RWPE1 (cell line): Measurements from ENCODE around the gene PLCB4.

Experiments
- CTCF ChIA-PET: fragments of 350-600 bp; sonication (Branson Sonifier 250); formaldehyde crosslinking; extraction: SDS; loops from one replicate; lab custom pipeline; 2021; lab: Yijun Ruan, JAX
- POLR2A ChIA-PET: fragments of 400-600 bp; formaldehyde crosslinking; extraction: SDS; loops from one replicate; lab custom pipeline; 2020; ENCODE audit warnings: antibody characterized with exemption; ENCODE audit not compliant: low non-redundant PET; lab: Yijun Ruan, JAX
- DNase-seq: peaks from one replicate; pipeline ENCODE4 v3.0.0; 2012; ENCODE audit warnings: low spot score
- H3K27ac ChIP-seq: fragments of 450-650 bp; 2 replicates; pipeline ENCODE4 v1.5.1; 2017
- CTCF ChIP-seq: fragments of 450-650 bp; conservative IDR thresholded peaks from 2 replicates; pipeline ENCODE4 v1.5.1; 2017; ENCODE audit warnings: low read depth, mild to moderate bottlenecking

PLCB4 gene

GRCh38 chr20:9439806-9440205 lies 370.9 kb downstream of the PLCB4 start:
- POLR2A ChIA-PET = no interaction called here
- DNase-seq = no peak
- no peak for TF ChIP-seq CTCF
- CTCF ChIA-PET = no interaction called here
- no peak overlapping the region for H3K27ac ChIP-seq

GRCh38 chr20:9440892-9441291 lies 372.0 kb downstream of the PLCB4 start:
- H3K27ac ChIP-seq = no peak overlapping the region
- no peak for TF ChIP-seq CTCF
- POLR2A ChIA-PET = no interaction called here
- no peak for DNase-seq
- CTCF ChIA-PET = no interaction called here

- ChIA-PET CTCF (no interaction called here), POLR2A (no interaction called here)
- TF ChIP-seq CTCF = no peak
- no peak overlapping the region for H3K27ac ChIP-seq
- no peak for DNase-seq
Measured at GRCh38 chr20:9441948-9442347, 373.1 kb downstream of the PLCB4 start.

GRCh38 chr20:9442858-9443257 lies 374.0 kb downstream of the PLCB4 start:
- ChIA-PET POLR2A (no interaction called here), CTCF (no interaction called here)
- no peak overlapping the region for H3K27ac ChIP-seq
- DNase-seq = no peak
- TF ChIP-seq CTCF = no peak

GRCh38 chr20:9444921-9445320 lies 376.0 kb downstream of the PLCB4 start:
- no peak overlapping the region for H3K27ac ChIP-seq
- POLR2A ChIA-PET = no interaction called here
- CTCF ChIA-PET = no interaction called here
- no peak for TF ChIP-seq CTCF
- DNase-seq = no peak

GRCh38 chr20:9447182-9447581 lies 378.3 kb downstream of the PLCB4 start:
- TF ChIP-seq CTCF = no peak
- POLR2A ChIA-PET = no interaction called here
- no peak overlapping the region for H3K27ac ChIP-seq
- CTCF ChIA-PET = no interaction called here
- DNase-seq = no peak

GRCh38 chr20:9453201-9453600 lies 384.3 kb downstream of the PLCB4 start:
- CTCF ChIA-PET = no interaction called here
- no peak for DNase-seq
- H3K27ac ChIP-seq = no peak overlapping the region
- POLR2A ChIA-PET = no interaction called here
- no peak for TF ChIP-seq CTCF
